ENCODE data around the gene RNF5.

RNF5 gene

GRCh38 chr6:32213649-32214048, 35.4 kb downstream of the RNF5 start:
- no peaks in the 10 kb centered on the region for H3K4me1 Mint-ChIP-seq
- no peaks in the 10 kb centered on the region for H3K9me3 Mint-ChIP-seq
- H3K36me3 Mint-ChIP-seq (ENCODE audit: low read depth), result no peaks in the 10 kb centered on the region
- TF ChIP-seq CTCF (IDR thresholded peaks at IDR 0.05; ENCODE audit: unreplicated experiment in 3 of 3), result no peak
- no peak overlapping the region for H3K27ac Mint-ChIP-seq
- H3K4me3 Mint-ChIP-seq, result no peak overlapping the region
- no peaks in the 10 kb centered on the region for H3K27me3 Mint-ChIP-seq (ENCODE audit: low read depth)

GRCh38 chr6:32214126-32214525, 35.9 kb downstream of the RNF5 start:
- no peak overlapping the region for H3K4me3 Mint-ChIP-seq
- H3K27me3 Mint-ChIP-seq (ENCODE audit: low read depth), result no peaks in the 10 kb centered on the region
- TF ChIP-seq CTCF (IDR thresholded peaks at IDR 0.05; ENCODE audit: unreplicated experiment in 3 of 3), result no peak
- no peaks in the 10 kb centered on the region for H3K9me3 Mint-ChIP-seq
- no peaks in the 10 kb centered on the region for H3K4me1 Mint-ChIP-seq
- no peak overlapping the region for H3K27ac Mint-ChIP-seq
- H3K36me3 Mint-ChIP-seq (ENCODE audit: low read depth), result no peaks in the 10 kb centered on the region

GRCh38 chr6:32215617-32216016, 37.4 kb downstream of the RNF5 start:
- H3K4me3 Mint-ChIP-seq, result no peak overlapping the region
- no peaks in the 10 kb centered on the region for H3K9me3 Mint-ChIP-seq
- no peaks in the 10 kb centered on the region for H3K36me3 Mint-ChIP-seq (ENCODE audit: low read depth)
- no peaks in the 10 kb centered on the region for H3K4me1 Mint-ChIP-seq
- no peak for TF ChIP-seq CTCF (IDR thresholded peaks at IDR 0.05; ENCODE audit: unreplicated experiment in 3 of 3)
- H3K27ac Mint-ChIP-seq, result no peak overlapping the region
- no peaks in the 10 kb centered on the region for H3K27me3 Mint-ChIP-seq (ENCODE audit: low read depth)

- no peaks in the 10 kb centered on the region for H3K36me3 Mint-ChIP-seq (ENCODE audit: low read depth)
- H3K27ac Mint-ChIP-seq, result no peak overlapping the region
- no peaks in the 10 kb centered on the region for H3K27me3 Mint-ChIP-seq (ENCODE audit: low read depth)
- H3K4me3 Mint-ChIP-seq, result no peak overlapping the region
- no peaks in the 10 kb centered on the region for H3K4me1 Mint-ChIP-seq
- H3K9me3 Mint-ChIP-seq, result no peaks in the 10 kb centered on the region
- TF ChIP-seq CTCF (IDR thresholded peaks at IDR 0.05; ENCODE audit: unreplicated experiment in 3 of 3), result no peak
Observed at GRCh38 chr6:32216285-32216684, 38.1 kb downstream of the RNF5 start.

GRCh38 chr6:32216998-32217397, 38.8 kb downstream of the RNF5 start:
- Mint-ChIP-seq H3K9me3 (no peaks in the 10 kb centered on the region), H3K4me1 (no peaks in the 10 kb centered on the region), H3K4me3 (no peak overlapping the region), H3K27me3 (ENCODE audit: low read depth) (no peaks in the 10 kb centered on the region), H3K36me3 (ENCODE audit: low read depth) (no peaks in the 10 kb centered on the region), H3K27ac (no peak overlapping the region)
- TF ChIP-seq CTCF (IDR thresholded peaks at IDR 0.05; ENCODE audit: unreplicated experiment in 3 of 3), result no peak

- H3K4me1 Mint-ChIP-seq, result no peaks in the 10 kb centered on the region
- no peaks in the 10 kb centered on the region for H3K9me3 Mint-ChIP-seq
- H3K36me3 Mint-ChIP-seq (ENCODE audit: low read depth), result no peaks in the 10 kb centered on the region
- no peak overlapping the region for H3K4me3 Mint-ChIP-seq
- peaks cover 5% of the 10 kb centered on the region for H3K27me3 Mint-ChIP-seq (ENCODE audit: low read depth)
- no peak overlapping the region for H3K27ac Mint-ChIP-seq
- no peak for TF ChIP-seq CTCF (IDR thresholded peaks at IDR 0.05; ENCODE audit: unreplicated experiment in 3 of 3)
Observed at GRCh38 chr6:32218167-32218566, 40.0 kb downstream of the RNF5 start.

Data from nephron (organoid).